Activated gamma-delta T cell treated with Interleukin-2 at 50 U/mL for 16 hours (primary cell): Measurements from ENCODE around the gene DDX4.
"Not testable (repeated sequence)": the region's sequence is repeated elsewhere in the genome, so short reads cannot be mapped to it uniquely, and the experiment has no call there.

ENCODE experiments used
- DNase-seq: peaks from one replicate; pipeline ENCODE4 v3.0.0-alpha.2; 2020

DDX4 gene

GRCh38 chr5:55731848-55732247 lies 6.0 kb upstream of the DDX4 start:
- DNase-seq, result no peak

GRCh38 chr5:55732585-55732984 lies 5.3 kb upstream of the DDX4 start:
- no peak for DNase-seq

- DNase-seq, result no peak
Observed at GRCh38 chr5:55734658-55735057, 3.2 kb upstream of the DDX4 start.

- no peak for DNase-seq
Observed at GRCh38 chr5:55742778-55743177, 4.9 kb downstream of the DDX4 start.

- no peak for DNase-seq
Observed at GRCh38 chr5:55747778-55748318, 10.0 kb downstream of the DDX4 start.

- DNase-seq, result no peak
Observed at GRCh38 chr5:55749387-55749786, 11.5 kb downstream of the DDX4 start.

GRCh38 chr5:55750063-55750462 lies 12.2 kb downstream of the DDX4 start:
- no peak for DNase-seq

- no peak for DNase-seq
Observed at GRCh38 chr5:55750499-55750898, 12.6 kb downstream of the DDX4 start.

GRCh38 chr5:55758231-55758630 lies 20.4 kb downstream of the DDX4 start:
- DNase-seq, result no peak

- DNase-seq, result no peak
Observed at GRCh38 chr5:55758714-55759113, 20.9 kb downstream of the DDX4 start.

- not testable (repeated sequence) for DNase-seq
Observed at GRCh38 chr5:55761721-55762120, 23.9 kb downstream of the DDX4 start.

- no peak for DNase-seq
Observed at GRCh38 chr5:55763746-55764420, 26.0 kb downstream of the DDX4 start.

- no peak for DNase-seq
Observed at GRCh38 chr5:55768279-55768678, 30.4 kb downstream of the DDX4 start.

GRCh38 chr5:55771175-55771655 lies 33.4 kb downstream of the DDX4 start:
- no peak for DNase-seq

GRCh38 chr5:55773057-55773456 lies 35.2 kb downstream of the DDX4 start:
- no peak for DNase-seq

GRCh38 chr5:55777332-55777731 lies 39.5 kb downstream of the DDX4 start:
- no peak for DNase-seq

GRCh38 chr5:55800924-55801323 lies 63.1 kb downstream of the DDX4 start:
- DNase-seq, result no peak

- not testable (repeated sequence) for DNase-seq
Observed at GRCh38 chr5:55808814-55809213, 71.0 kb downstream of the DDX4 start.

- DNase-seq, result not testable (repeated sequence)
Observed at GRCh38 chr5:55815939-55816338, 78.1 kb downstream of the DDX4 start.

GRCh38 chr5:55816342-55816741 lies 78.5 kb downstream of the DDX4 start:
- no peak for DNase-seq

- no peak for DNase-seq
Observed at GRCh38 chr5:55817030-55817429, 79.2 kb downstream of the DDX4 start.

GRCh38 chr5:55820488-55820887 lies 82.6 kb downstream of the DDX4 start:
- no peak for DNase-seq

- no peak for DNase-seq
Observed at GRCh38 chr5:55821731-55822512, 84.1 kb downstream of the DDX4 start.

GRCh38 chr5:55823151-55823796 lies 85.4 kb downstream of the DDX4 start:
- no peak for DNase-seq
